Neural progenitor cell (in vitro differentiated cells): ENCODE measurements around the gene ZDHHC14. TPM values are rescaled to one million over a fixed set of nuclear protein-coding genes. Genes with fewer than 3 reads are reported as not detected.

Experiments
- DNase-seq: peaks from one replicate; pipeline ENCODE4 v3.0.0-alpha.2; 2016; ENCODE audit warnings: low spot score
- H2AFZ ChIP-seq: fragments of 200-600 bp; sonication (generic); replicated peaks from 2 replicates; pipeline ENCODE4 v1.6.1; 2016; ENCODE audit warnings: antibody characterized with exemption
- H3F3A ChIP-seq: fragments of 200-600 bp; sonication (generic); 2 replicates; pipeline ENCODE4 v1.6.1; 2016; ENCODE audit warnings: antibody characterized with exemption, low read depth
- H3K27ac ChIP-seq: fragments of 200-600 bp; sonication (generic); 2 replicates; pipeline ENCODE4 v1.5.1; 2016; ENCODE audit warnings: mild to moderate bottlenecking
- H3K27me3 ChIP-seq: fragments of 200-600 bp; sonication (generic); 2 replicates; pipeline ENCODE4 v1.6.1; 2016; ENCODE audit warnings: mild to moderate bottlenecking, moderate library complexity
- H3K36me3 ChIP-seq: fragments of 200-600 bp; sonication (generic); 2 replicates; pipeline ENCODE4 v1.5.1; 2016
- H3K4me1 ChIP-seq: fragments of 200-600 bp; sonication (generic); 2 replicates; pipeline ENCODE4 v1.6.1; 2016; ENCODE audit warnings: mixed run types
- H3K4me2 ChIP-seq: fragments of 200-600 bp; sonication (generic); 2 replicates; pipeline ENCODE4 v1.6.1; 2016
- H3K4me3 ChIP-seq: fragments of 200-600 bp; sonication (generic); 2 replicates; pipeline ENCODE4 v1.5.1; 2016
- H3K79me2 ChIP-seq: fragments of 200-600 bp; sonication (generic); 2 replicates; pipeline ENCODE4 v1.6.1; 2016; ENCODE audit warnings: low read depth
- H3K9ac ChIP-seq: fragments of 200-600 bp; sonication (generic); 2 replicates; pipeline ENCODE4 v1.6.1; 2016
- H3K9me3 ChIP-seq: fragments of 200-600 bp; sonication (generic); 2 replicates; pipeline ENCODE4 v1.5.1; 2016; ENCODE audit warnings: low read depth
- H4K20me1 ChIP-seq: fragments of 200-600 bp; sonication (generic); 2 replicates; pipeline ENCODE4 v1.6.1; 2016; ENCODE audit warnings: low read depth
- H3K27ac Mint-ChIP-seq: 3 replicates; pipeline ENCODE4 v1.8.0; 2021; ENCODE audit warnings: mixed read lengths
- H3K27me3 Mint-ChIP-seq: 2 replicates; pipeline ENCODE4 v1.8.0; 2022; ENCODE audit warnings: low read depth, mild to moderate bottlenecking, inconsistent platforms, moderate library complexity, mixed read lengths; ENCODE audit not compliant: insufficient read depth
- H3K36me3 Mint-ChIP-seq: 3 replicates; pipeline ENCODE4 v1.8.0; 2021; ENCODE audit warnings: mixed read lengths
- H3K4me1 Mint-ChIP-seq: 3 replicates; pipeline ENCODE4 v1.8.0; 2021; ENCODE audit warnings: mixed read lengths
- H3K4me3 Mint-ChIP-seq: 3 replicates; pipeline ENCODE4 v1.8.0; 2021; ENCODE audit warnings: mild to moderate bottlenecking, moderate library complexity, mixed read lengths
- H3K9me3 Mint-ChIP-seq: 3 replicates; pipeline ENCODE4 v1.8.0; 2020; ENCODE audit warnings: mixed read lengths
- CTCF ChIP-seq: fragments of 200-600 bp; sonication (generic); IDR thresholded peaks from 2 replicates; pipeline ENCODE4 v1.5.1; 2017; ENCODE audit warnings: antibody characterized with exemption, mild to moderate bottlenecking
- EZH2 ChIP-seq: fragments of 200-600 bp; sonication (generic); IDR thresholded peaks from 2 replicates; pipeline ENCODE4 v1.6.1; 2017; ENCODE audit warnings: antibody characterized with exemption, mild to moderate bottlenecking, moderate library complexity
- EZH2phosphoT487 ChIP-seq: fragments of 200-600 bp; sonication (generic); IDR thresholded peaks from 2 replicates; pipeline ENCODE4 v1.6.1; 2017; ENCODE audit warnings: antibody characterized with exemption
- total RNA-seq: library from RNA; depleted of rRNA; stranded (reverse); fragments of >200 nt; gene quantifications from 2 replicates; pipeline ENCODE4 v1.2.3, GENCODE V29; 2015; ENCODE audit warnings: low replicate concordance

ZDHHC14 gene
- total RNA-seq, 1 donor from 2014 or later = 14.5 TPM

GRCh38 chr6:157667211-157668008, 286.4 kb downstream of the ZDHHC14 start:
- H2AFZ ChIP-seq = no peak overlapping the region

GRCh38 chr6:157668009-157668401, 287.0 kb downstream of the ZDHHC14 start:
- peaks cover 17% of the 10 kb centered on the region for H3K4me1 Mint-ChIP-seq
- no peak overlapping the region for H3K27ac ChIP-seq
- peaks cover 17% of the 10 kb centered on the region for H3K4me1 ChIP-seq
- no peak overlapping the region for H3K4me2 ChIP-seq
- no peak overlapping the region for H3K9ac ChIP-seq
- no peak for TF ChIP-seq CTCF
- no peak for TF ChIP-seq EZH2
- TF ChIP-seq EZH2phosphoT487 = no peak
- no peak for DNase-seq
- H3K4me3 Mint-ChIP-seq = no peak overlapping the region
- H3K27ac Mint-ChIP-seq = no peak overlapping the region
- peaks cover 10% of the 10 kb centered on the region for H3K36me3 Mint-ChIP-seq
- no peaks in the 10 kb centered on the region for H3K9me3 ChIP-seq
- no peak overlapping the region for H3K4me3 ChIP-seq
- H4K20me1 ChIP-seq = no peaks in the 10 kb centered on the region
- H2AFZ ChIP-seq = no peak overlapping the region
- H3F3A ChIP-seq = peaks cover 13% of the 10 kb centered on the region
- H3K27me3 ChIP-seq = no peaks in the 10 kb centered on the region
- H3K27me3 Mint-ChIP-seq = peaks cover 4% of the 10 kb centered on the region
- H3K36me3 ChIP-seq = no peaks in the 10 kb centered on the region
- H3K79me2 ChIP-seq = no peaks in the 10 kb centered on the region
- peaks cover 2% of the 10 kb centered on the region for H3K9me3 Mint-ChIP-seq

More at GRCh38 chr6:157667211-157668008, 286.4 kb downstream of the ZDHHC14 start:
- H3K4me1 Mint-ChIP-seq = peaks cover 17% of the 10 kb centered on the region
- H3K9me3 ChIP-seq = no peaks in the 10 kb centered on the region
- H3K4me2 ChIP-seq = no peak overlapping the region
- DNase-seq = peak; percentile 73
- H3F3A ChIP-seq = peaks cover 13% of the 10 kb centered on the region
- TF ChIP-seq CTCF = peak; percentile 96
- no peak for TF ChIP-seq EZH2phosphoT487
- no peak for TF ChIP-seq EZH2
- H3K79me2 ChIP-seq = no peaks in the 10 kb centered on the region
- H3K4me3 Mint-ChIP-seq = no peak overlapping the region
- no peak overlapping the region for H3K9ac ChIP-seq
- H3K9me3 Mint-ChIP-seq = peaks cover 2% of the 10 kb centered on the region
- H3K27me3 Mint-ChIP-seq = peaks cover 4% of the 10 kb centered on the region
- no peak overlapping the region for H3K27ac ChIP-seq
- H3K36me3 Mint-ChIP-seq = peaks cover 10% of the 10 kb centered on the region
- no peaks in the 10 kb centered on the region for H3K36me3 ChIP-seq
- H3K27ac Mint-ChIP-seq = no peak overlapping the region
- H3K4me1 ChIP-seq = peaks cover 17% of the 10 kb centered on the region
- no peaks in the 10 kb centered on the region for H4K20me1 ChIP-seq
- no peaks in the 10 kb centered on the region for H3K27me3 ChIP-seq
- H3K4me3 ChIP-seq = no peak overlapping the region

- peaks cover 13% of the 10 kb centered on the region for H3F3A ChIP-seq
- H3K36me3 ChIP-seq = no peaks in the 10 kb centered on the region
- no peak overlapping the region for H2AFZ ChIP-seq
- no peak for DNase-seq
- no peaks in the 10 kb centered on the region for H3K9me3 ChIP-seq
- peaks cover 4% of the 10 kb centered on the region for H3K27me3 Mint-ChIP-seq
- no peak overlapping the region for H3K9ac ChIP-seq
- H4K20me1 ChIP-seq = no peaks in the 10 kb centered on the region
- H3K27ac ChIP-seq = no peak overlapping the region
- TF ChIP-seq EZH2 = no peak
- no peak for TF ChIP-seq CTCF
- peaks cover 2% of the 10 kb centered on the region for H3K9me3 Mint-ChIP-seq
- no peak overlapping the region for H3K4me3 Mint-ChIP-seq
- H3K4me2 ChIP-seq = no peak overlapping the region
- H3K4me3 ChIP-seq = no peak overlapping the region
- no peak overlapping the region for H3K27ac Mint-ChIP-seq
- H3K4me1 Mint-ChIP-seq = peaks cover 17% of the 10 kb centered on the region
- H3K79me2 ChIP-seq = no peaks in the 10 kb centered on the region
- H3K4me1 ChIP-seq = peaks cover 17% of the 10 kb centered on the region
- peaks cover 11% of the 10 kb centered on the region for H3K36me3 Mint-ChIP-seq
- no peaks in the 10 kb centered on the region for H3K27me3 ChIP-seq
Observed at GRCh38 chr6:157668713-157669112, 287.7 kb downstream of the ZDHHC14 start.
